GM18511 (cell line): ENCODE measurements around the gene CADM2.

Source experiments
- ATAC-seq: cut with Tn5 transposase; IDR thresholded peaks from one replicate; pipeline ENCODE4 v1.9.1; 2021; ENCODE audit warnings: mild to moderate bottlenecking, moderate library complexity; ENCODE audit not compliant: unreplicated experiment

The CADM2 gene

DNA sequence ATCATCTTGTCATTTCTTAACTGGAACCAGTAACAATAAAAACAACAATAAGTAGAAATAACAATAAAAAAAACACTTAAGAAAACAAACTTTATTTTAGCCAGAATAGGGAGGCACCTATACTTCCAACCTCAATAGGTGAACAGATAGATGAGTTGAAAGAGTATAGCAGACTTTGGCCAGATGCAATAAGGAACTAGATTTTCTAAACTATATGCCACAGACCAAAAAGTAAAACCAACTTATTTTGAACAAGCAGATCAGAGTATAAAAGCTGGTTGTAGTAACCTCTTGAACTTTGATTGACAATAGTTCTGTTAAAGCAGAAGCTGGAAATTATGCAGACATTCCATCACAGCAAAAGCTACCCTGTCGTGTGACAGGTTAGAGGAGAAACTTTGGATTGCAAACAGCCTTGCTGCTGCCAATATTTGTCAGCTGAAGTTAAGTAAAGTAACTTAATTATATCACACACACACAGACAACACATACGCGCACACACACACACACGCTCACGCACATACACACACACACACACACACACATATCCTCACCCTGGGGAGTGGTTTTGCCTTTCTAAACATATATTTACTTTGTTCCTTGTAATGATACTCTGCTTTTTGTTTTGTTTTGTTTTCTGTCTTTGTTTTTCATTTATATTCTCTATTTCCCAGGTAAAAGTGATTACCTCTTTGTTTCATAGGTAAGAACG lies 1128.5 kb downstream of the CADM2 start:
- ATAC-seq, result no peak

DNA sequence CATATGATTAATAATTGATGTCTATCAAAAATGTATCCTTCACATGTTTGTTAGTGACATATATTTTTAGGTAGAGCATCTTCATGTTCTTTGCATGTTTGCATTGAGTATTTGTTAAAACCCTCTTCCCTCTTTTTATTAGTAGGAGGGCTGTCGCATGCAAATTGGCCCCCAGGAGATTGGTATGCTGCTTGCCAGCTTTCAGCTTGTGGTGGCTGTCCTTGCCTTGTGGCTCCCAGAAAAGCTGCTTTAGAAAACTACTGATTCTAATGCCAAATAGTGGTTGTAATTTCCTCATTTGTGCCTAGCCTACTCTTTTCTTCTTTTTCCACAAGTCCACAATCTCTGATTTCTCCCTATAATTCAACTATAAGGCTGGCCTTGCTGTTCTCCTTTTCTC lies 1145.4 kb downstream of the CADM2 start:
- no peak for ATAC-seq

DNA sequence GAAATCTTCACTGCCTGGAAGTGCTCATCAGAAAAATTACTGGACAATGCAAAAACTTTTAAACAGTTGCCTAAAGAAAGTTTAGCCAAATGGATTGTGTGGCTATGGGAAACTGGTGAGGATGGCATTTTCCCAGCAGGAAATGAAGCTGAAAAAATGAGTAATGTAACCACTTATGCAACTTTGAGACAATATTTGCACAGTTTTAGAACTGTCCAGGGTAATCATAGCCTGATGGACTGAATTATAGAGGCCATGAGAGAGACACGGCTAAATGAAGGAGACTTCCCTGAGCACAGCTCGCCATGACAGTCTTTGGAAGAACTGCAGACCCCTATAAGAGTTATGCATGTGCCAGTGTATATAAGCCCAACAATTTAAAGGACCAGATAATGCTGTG lies 1150.6 kb downstream of the CADM2 start:
- ATAC-seq, result no peak
